Naive thymus-derived CD4-positive, alpha-beta T cell (primary cell): ENCODE data around the gene TPRKB. TPM values are rescaled to one million over a fixed set of nuclear protein-coding genes. Genes with fewer than 3 reads are reported as not detected.
"Not testable (repeated sequence)": the region's sequence is repeated elsewhere in the genome, so short reads cannot be mapped to it uniquely, and the experiment has no call there.

ENCODE experiments used
- ATAC-seq: fragments of 150-1000 bp; cut with Tn5 transposase; 2 replicates; pipeline ENCODE4 v1.10.0; 2021; ENCODE audit warnings: mild to moderate bottlenecking, moderate library complexity
- CTCF ChIA-PET: fragments of 350-600 bp; sonication (Branson Sonifier 250); formaldehyde crosslinking; loops from one replicate; lab custom pipeline; 2021; ENCODE audit warnings: antibody characterized with exemption; lab: Charles Lee
- POLR2A ChIA-PET: fragments of 350-600 bp; sonication (Branson Sonifier 250); formaldehyde crosslinking; loops from one replicate; lab custom pipeline; 2021; ENCODE audit warnings: antibody characterized with exemption, inconsistent platforms; lab: Charles Lee
- DNase-seq, 9 donors: peaks; one replicate each; pipeline versions ENCODE4 v3.0.0 to v3.0.0-alpha.2; 2020 to 2022; ENCODE audit warnings: mixed read lengths in 1 of 9
- H3K27ac ChIP-seq: one replicate; pipeline ENCODE4 v1.7.0; 2013; ENCODE audit warnings: mild to moderate bottlenecking, low read depth, low read length, moderate library complexity
- H3K27me3 ChIP-seq, 2 donors: one replicate each; pipeline ENCODE4 v1.7.0; 2013; ENCODE audit warnings: low read length in 2 of 2, mild to moderate bottlenecking in 2 of 2, moderate library complexity in 2 of 2; ENCODE audit not compliant: control insufficient read depth in 2 of 2, insufficient read depth in 2 of 2
- H3K36me3 ChIP-seq, 3 experiments: 1 replicate in 2 of 3; 2 replicates in 1 of 3; pipeline ENCODE4 v1.7.0; 2013; ENCODE audit warnings: low read length in 3 of 3, mild to moderate bottlenecking in 3 of 3, moderate library complexity in 1 of 3; ENCODE audit not compliant: insufficient read depth in 3 of 3, control insufficient read depth in 2 of 3
- H3K4me1 ChIP-seq, 2 donors: one replicate each; pipeline ENCODE4 v1.7.0; 2013; ENCODE audit warnings: low read length in 2 of 2, mild to moderate bottlenecking in 2 of 2, moderate library complexity in 1 of 2; ENCODE audit not compliant: control insufficient read depth in 2 of 2, insufficient read depth in 2 of 2
- H3K4me3 ChIP-seq: 2 replicates; pipeline ENCODE4 v1.7.0; 2013; ENCODE audit warnings: mild to moderate bottlenecking, low read length
- H3K9me3 ChIP-seq, 3 experiments: 1 replicate in 2 of 3; 2 replicates in 1 of 3; pipeline ENCODE4 v1.7.0; 2013; ENCODE audit warnings: low read length in 3 of 3; ENCODE audit not compliant: control insufficient read depth in 2 of 3
- H3K27ac Mint-ChIP-seq, 9 donors: one replicate each; pipeline ENCODE4 v1.8.0; 2020 to 2022; ENCODE audit warnings: mixed read lengths in 9 of 9, mild to moderate bottlenecking in 8 of 9, moderate library complexity in 5 of 9, inconsistent platforms in 2 of 9
- H3K27me3 Mint-ChIP-seq, 5 donors: one replicate each; pipeline ENCODE4 v1.8.0; 2021 to 2022; ENCODE audit warnings: mixed read lengths in 5 of 5, mild to moderate bottlenecking in 1 of 5
- H3K36me3 Mint-ChIP-seq, 5 donors: one replicate each; pipeline ENCODE4 v1.8.0; 2020 to 2022; ENCODE audit warnings: mixed read lengths in 5 of 5, mild to moderate bottlenecking in 3 of 5, inconsistent platforms in 1 of 5
- H3K4me1 Mint-ChIP-seq, 7 donors: one replicate each; pipeline ENCODE4 v1.8.0; 2020 to 2022; ENCODE audit warnings: mixed read lengths in 7 of 7, mild to moderate bottlenecking in 3 of 7, inconsistent platforms in 1 of 7
- H3K4me3 Mint-ChIP-seq, 10 donors: one replicate each; pipeline ENCODE4 v1.8.0; 2020 to 2022; ENCODE audit warnings: mild to moderate bottlenecking in 10 of 10, mixed read lengths in 10 of 10, moderate library complexity in 6 of 10, inconsistent platforms in 2 of 10
- H3K9me3 Mint-ChIP-seq, 11 donors: one replicate each; pipeline ENCODE4 v1.8.0; 2020 to 2022; ENCODE audit warnings: mixed read lengths in 11 of 11, mild to moderate bottlenecking in 4 of 11, inconsistent platforms in 1 of 11, moderate library complexity in 1 of 11
- intact Hi-C, 2 donors: fragments of 100-400 bp; cut with micrococcal nuclease; formaldehyde crosslinking; loops; one replicate each; pipeline ENCODE4 v1.15.1; 2023
- polyA plus RNA-seq, 2 donors: library from polyadenylated mRNA; unstranded; fragments of 300-500 nt; fragmentation: Illumina TruSeq; gene quantifications; one replicate each; pipeline ENCODE4 v1.2.3, GENCODE V29; 2021
- total RNA-seq, 6 experiments: library from RNA in 5 of 6; stranded (reverse) in 5 of 6; gene quantifications; 1 replicate in 5 of 6; 2 replicates in 1 of 6; pipeline ENCODE4 v1.2.3 and lab custom pipeline; 2021 to 2026

TPRKB gene
- total and polyA plus RNA-seq, 7 experiments from 2014 or later, result 16.5 to 87.9 (median 28.0) TPM

DNA sequence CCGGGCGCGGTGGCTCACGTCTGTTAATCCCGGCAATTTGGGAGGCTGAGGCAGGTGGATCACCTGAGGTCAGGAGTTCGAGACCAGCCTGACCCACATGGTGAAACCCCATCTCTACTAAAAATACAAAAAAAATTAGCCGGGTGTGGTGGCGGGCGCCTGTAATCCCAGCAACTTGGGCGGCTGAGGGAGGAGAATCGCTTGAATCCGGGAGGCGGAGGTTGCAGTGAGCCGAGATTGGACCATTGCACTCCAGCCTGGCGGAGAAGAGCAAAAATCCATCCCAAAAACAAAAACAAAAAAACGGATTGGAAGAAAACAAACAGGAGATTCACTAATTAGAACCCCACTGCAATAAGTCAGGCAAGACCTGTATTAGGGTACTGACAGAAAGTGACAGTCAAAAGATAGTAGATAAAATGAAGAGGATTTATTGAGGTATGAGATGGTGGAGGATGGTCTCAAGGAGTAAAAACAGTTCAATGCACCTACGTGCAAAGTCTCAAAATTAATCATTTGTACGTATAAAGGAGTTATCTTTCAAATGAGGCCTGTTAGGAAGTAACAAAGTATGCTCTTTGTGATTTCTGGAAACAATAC, 41.8 kb upstream of the TPRKB start:
- peak overlapping the region; percentile 95 to 100 (median 98) for H3K27ac Mint-ChIP-seq
- H3K27me3 Mint-ChIP-seq, CTCF ChIA-PET, H3K27me3 ChIP-seq, H3K9me3 ChIP-seq, H3K9me3 Mint-ChIP-seq, ATAC-seq: not testable (repeated sequence)
- peak overlapping the region; percentile 95 to 100 (median 98) for H3K4me3 Mint-ChIP-seq
- H3K4me1 ChIP-seq, result peaks cover 0 to 16% of the 10 kb centered on the region in 2 donors
- peak in 1 of 9 donors; percentile 1 for DNase-seq
- H3K36me3 Mint-ChIP-seq, result peaks cover 0 to 27% (median 21%) of the 10 kb centered on the region in 5 donors
- peak overlapping the region; percentile 95 for H3K27ac ChIP-seq
- H3K36me3 ChIP-seq, result peaks cover 0 to 32% (median 15%) of the 10 kb centered on the region in 3 experiments
- peaks cover 25 to 56% (median 41%) of the 10 kb centered on the region in 7 donors for H3K4me1 Mint-ChIP-seq
- intact Hi-C loops, result loop anchor here in 1 of 2 donors (10.0 kb wide), 1 partner anchor 84 kb away; no protein-coding TSS in a partner anchor
- POLR2A ChIA-PET, result interaction anchor here (0.7 to 1.0 kb wide), 4 partner anchors 41 to 704 kb away, joined by 3 to 5 read pairs (median 4); partner anchors contain the start of genes CCDC142, TPRKB and TTC31
- peak overlapping the region; percentile 87 for H3K4me3 ChIP-seq

DNA sequence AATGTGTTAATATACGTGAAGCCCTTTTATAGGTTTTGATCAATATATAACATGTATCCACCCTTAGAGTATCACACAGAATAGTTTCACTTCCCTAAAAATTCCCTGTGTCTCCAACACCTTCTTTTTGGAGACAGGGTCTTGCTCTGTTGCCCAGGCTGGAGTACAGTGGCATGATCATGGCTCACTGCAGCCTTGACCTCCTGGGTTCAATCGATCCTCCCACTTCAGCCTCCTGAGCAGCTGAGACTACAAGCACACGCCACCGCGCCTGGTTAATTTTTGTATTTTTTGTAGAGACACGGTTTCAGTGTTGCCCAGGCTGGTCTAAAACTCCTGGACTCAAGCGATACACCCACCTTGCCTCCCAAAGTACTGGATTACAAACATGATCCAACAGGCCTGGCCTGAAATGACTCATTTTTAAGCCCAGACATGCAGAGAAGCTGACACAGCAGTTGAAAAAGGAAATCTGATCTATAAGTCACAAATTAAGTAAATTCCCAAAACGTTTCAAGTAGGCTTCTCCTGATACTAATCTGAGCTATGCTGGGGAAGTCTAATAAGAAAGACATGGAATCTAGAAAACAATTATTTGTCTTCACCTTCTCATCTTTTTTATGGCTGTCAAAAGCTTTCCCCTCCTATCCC, 39.8 kb upstream of the TPRKB start:
- CTCF ChIA-PET, result no interaction called here
- no peak for ATAC-seq
- intact Hi-C loops, result loop anchor here in 1 of 2 donors (10.0 kb wide), 1 partner anchor 82 kb away; no protein-coding TSS in a partner anchor

DNA sequence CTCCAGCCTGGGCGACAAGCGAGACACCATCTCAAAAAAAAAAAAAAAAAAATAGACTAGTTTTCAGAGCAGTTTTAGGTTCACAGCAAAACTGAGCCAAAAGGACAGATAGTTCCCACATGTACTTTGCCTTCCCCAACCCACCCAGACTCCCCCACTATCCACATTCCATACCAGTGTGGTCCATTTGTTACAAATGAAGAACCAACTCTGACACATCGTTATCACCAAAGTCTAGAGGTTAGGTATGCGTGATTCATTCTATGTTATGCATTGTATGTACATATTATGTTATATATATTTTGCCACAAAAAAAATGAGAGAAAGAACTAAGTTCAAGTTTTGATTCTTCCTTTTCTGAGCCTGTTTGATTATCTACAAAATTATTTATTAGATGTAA, 39.2 kb upstream of the TPRKB start:
- Histone ChIP-seq H3K27me3 (no peaks in the 10 kb centered on the region), H3K36me3 (peaks cover 14 to 51% (median 18%) of the 10 kb centered on the region in 3 experiments), H3K4me3 (no peak overlapping the region), H3K4me1 (peaks cover 0 to 16% of the 10 kb centered on the region in 2 donors), H3K9me3 (no peaks in the 10 kb centered on the region), H3K27ac (no peak overlapping the region)
- POLR2A ChIA-PET, result no interaction called here
- Mint-ChIP-seq H3K4me1 (peaks cover 28 to 76% (median 58%) of the 10 kb centered on the region in 7 donors), H3K27me3 (no peaks in the 10 kb centered on the region), H3K4me3 (peak overlapping the region in 1 of 10 donors; percentile 13), H3K27ac (no peak overlapping the region), H3K36me3 (peaks cover 0 to 38% (median 25%) of the 10 kb centered on the region in 5 donors), H3K9me3 (peaks cover 0 to 2% (median 0%) of the 10 kb centered on the region in 11 donors)
- CTCF ChIA-PET, result no interaction called here
- intact Hi-C loops, result loop anchor here in 1 of 2 donors (10.0 kb wide), 1 partner anchor 82 kb away; no protein-coding TSS in a partner anchor
- ATAC-seq, result no peak
- no peak for DNase-seq

More for the DNA sequence above, 39.8 kb upstream of the TPRKB start:
- H3K9me3 ChIP-seq, result no peaks in the 10 kb centered on the region
- Mint-ChIP-seq H3K4me1 (peaks cover 27 to 75% (median 56%) of the 10 kb centered on the region in 7 donors), H3K27ac (peak overlapping the region in 1 of 9 donors; percentile 25), H3K27me3 (no peaks in the 10 kb centered on the region), H3K4me3 (peak overlapping the region in 3 of 10 donors; percentile 13 to 35 (median 34)), H3K36me3 (peaks cover 0 to 37% (median 24%) of the 10 kb centered on the region in 5 donors), H3K9me3 (peaks cover 0 to 2% (median 0%) of the 10 kb centered on the region in 11 donors)
- POLR2A ChIA-PET, result interaction anchor here (0.9 kb wide), 1 partner anchor 224 kb away, joined by 4 read pairs; no protein-coding TSS in a partner anchor
- H3K27me3 ChIP-seq, result no peaks in the 10 kb centered on the region
- H3K4me3 ChIP-seq, result no peak overlapping the region
- H3K4me1 ChIP-seq, result peaks cover 0 to 16% of the 10 kb centered on the region in 2 donors
- no peak for DNase-seq
- H3K36me3 ChIP-seq, result peaks cover 12 to 49% (median 18%) of the 10 kb centered on the region in 3 experiments
- H3K27ac ChIP-seq, result no peak overlapping the region

GRCh38 chr2:73772819-73773218, 35.7 kb upstream of the TPRKB start:
- CTCF ChIA-PET, result no interaction called here
- no peaks in the 10 kb centered on the region for H3K9me3 ChIP-seq
- H3K27ac ChIP-seq, result no peak overlapping the region
- peaks cover 25 to 72% (median 34%) of the 10 kb centered on the region in 3 experiments for H3K36me3 ChIP-seq
- H3K4me3 Mint-ChIP-seq, result no peak overlapping the region
- no peak overlapping the region for H3K4me3 ChIP-seq
- H3K27ac Mint-ChIP-seq, result no peak overlapping the region
- no peaks in the 10 kb centered on the region for H3K27me3 ChIP-seq
- peaks cover 28 to 82% (median 57%) of the 10 kb centered on the region in 7 donors for H3K4me1 Mint-ChIP-seq
- DNase-seq (no peak), ATAC-seq (no peak)
- POLR2A ChIA-PET, result no interaction called here
- peaks cover 0 to 5% of the 10 kb centered on the region in 2 donors for H3K4me1 ChIP-seq
- intact Hi-C loops, result loop anchor here in 1 of 2 donors (10.0 kb wide), 1 partner anchor 78 kb away; no protein-coding TSS in a partner anchor
- peaks cover 10 to 66% (median 47%) of the 10 kb centered on the region in 5 donors for H3K36me3 Mint-ChIP-seq
- peaks cover 0 to 2% (median 0%) of the 10 kb centered on the region in 11 donors for H3K9me3 Mint-ChIP-seq
- H3K27me3 Mint-ChIP-seq, result no peaks in the 10 kb centered on the region

GRCh38 chr2:73770725-73771124, 33.6 kb upstream of the TPRKB start:
- DNase-seq, result no peak

GRCh38 chr2:73766994-73767393, 29.8 kb upstream of the TPRKB start:
- H3K27ac ChIP-seq, result no peak overlapping the region
- ChIA-PET CTCF (no interaction called here), POLR2A (no interaction called here)
- H3K9me3 ChIP-seq, result no peaks in the 10 kb centered on the region
- peaks cover 7 to 36% (median 30%) of the 10 kb centered on the region in 7 donors for H3K4me1 Mint-ChIP-seq
- H3K4me3 ChIP-seq, result no peak overlapping the region
- DNase-seq, result no peak
- H3K27me3 Mint-ChIP-seq, result no peaks in the 10 kb centered on the region
- intact Hi-C loops, result no loop called here
- H3K4me3 Mint-ChIP-seq, result no peak overlapping the region
- ATAC-seq, result no peak
- H3K36me3 ChIP-seq, result peaks cover 19 to 73% (median 29%) of the 10 kb centered on the region in 3 experiments
- no peaks in the 10 kb centered on the region for H3K4me1 ChIP-seq
- H3K27me3 ChIP-seq, result no peaks in the 10 kb centered on the region
- no peak overlapping the region for H3K27ac Mint-ChIP-seq
- peaks cover 17 to 60% (median 37%) of the 10 kb centered on the region in 5 donors for H3K36me3 Mint-ChIP-seq
- H3K9me3 Mint-ChIP-seq, result peaks cover 0 to 2% (median 0%) of the 10 kb centered on the region in 11 donors

More at GRCh38 chr2:73770725-73771124, 33.6 kb upstream of the TPRKB start:
- Mint-ChIP-seq H3K4me3 (no peak overlapping the region), H3K27ac (peak overlapping the region in 2 of 9 donors; percentile 1 to 16), H3K9me3 (peaks cover 0 to 2% (median 0%) of the 10 kb centered on the region in 11 donors), H3K4me1 (peaks cover 17 to 65% (median 44%) of the 10 kb centered on the region in 7 donors), H3K27me3 (no peaks in the 10 kb centered on the region), H3K36me3 (peaks cover 17 to 65% (median 49%) of the 10 kb centered on the region in 5 donors)
- no peaks in the 10 kb centered on the region for H3K27me3 ChIP-seq
- no peak overlapping the region for H3K4me3 ChIP-seq
- POLR2A ChIA-PET, result no interaction called here
- H3K27ac ChIP-seq, result no peak overlapping the region
- H3K36me3 ChIP-seq, result peaks cover 27 to 73% (median 29%) of the 10 kb centered on the region in 3 experiments
- H3K9me3 ChIP-seq, result no peaks in the 10 kb centered on the region
- no peaks in the 10 kb centered on the region for H3K4me1 ChIP-seq
- CTCF ChIA-PET, result no interaction called here
- ATAC-seq, result no peak
- intact Hi-C loops, result loop anchor here in 1 of 2 donors (10.0 kb wide), 1 partner anchor 76 kb away; no protein-coding TSS in a partner anchor
